ENCODE data around the gene ARHGAP21. TPM values are rescaled to one million over a fixed set of nuclear protein-coding genes. Genes with fewer than 3 reads are reported as not detected.

The ARHGAP21 gene
- total RNA-seq, 1 donor from 2014 or later, result 100 TPM

DNA sequence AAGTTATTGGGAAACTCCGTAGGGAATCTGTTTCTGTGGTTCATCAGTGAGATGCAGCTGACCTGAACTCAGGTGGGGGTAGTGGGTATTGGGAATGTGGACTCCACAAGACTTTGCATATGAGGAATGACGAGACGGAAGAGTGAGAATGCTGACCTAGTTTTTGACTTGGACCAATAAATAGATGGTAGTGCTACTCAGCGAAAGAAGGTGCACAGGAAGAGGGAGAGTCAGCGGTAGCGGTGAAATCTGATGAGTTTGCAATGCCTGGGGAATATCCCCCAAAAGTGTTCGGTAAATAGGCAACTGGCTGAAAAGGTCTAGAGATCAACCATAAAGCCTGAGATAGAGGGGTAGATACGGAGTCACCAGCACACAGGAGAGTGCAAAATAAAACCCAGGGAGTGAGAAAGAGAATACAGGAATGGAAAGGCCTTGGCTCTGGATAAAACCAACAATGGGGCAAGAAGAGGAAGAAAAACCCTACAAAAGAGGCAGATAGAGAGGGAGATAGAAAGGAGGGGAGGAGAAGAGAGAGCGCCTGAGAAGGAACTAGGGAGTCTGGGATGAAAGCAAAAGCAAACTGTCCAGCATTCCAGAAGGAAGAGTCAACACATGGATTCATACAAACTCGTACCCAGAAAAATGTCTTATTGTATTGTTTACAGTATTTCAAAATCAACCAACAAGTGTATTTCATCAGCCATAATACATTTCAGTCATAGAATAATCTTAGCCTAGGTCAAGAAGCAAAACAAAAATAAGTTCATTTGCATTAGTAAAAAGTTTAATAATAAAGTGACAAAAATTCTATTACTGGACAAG is 5.4 kb downstream of the ARHGAP21 start:
- peaks cover 5% of the 10 kb centered on the region for H3K36me3 Mint-ChIP-seq (ENCODE audit: low read depth, unreplicated experiment)
- H3K9me3 Mint-ChIP-seq (ENCODE audit: unreplicated experiment), result no peaks in the 10 kb centered on the region
- TF ChIP-seq, protein P1, sequence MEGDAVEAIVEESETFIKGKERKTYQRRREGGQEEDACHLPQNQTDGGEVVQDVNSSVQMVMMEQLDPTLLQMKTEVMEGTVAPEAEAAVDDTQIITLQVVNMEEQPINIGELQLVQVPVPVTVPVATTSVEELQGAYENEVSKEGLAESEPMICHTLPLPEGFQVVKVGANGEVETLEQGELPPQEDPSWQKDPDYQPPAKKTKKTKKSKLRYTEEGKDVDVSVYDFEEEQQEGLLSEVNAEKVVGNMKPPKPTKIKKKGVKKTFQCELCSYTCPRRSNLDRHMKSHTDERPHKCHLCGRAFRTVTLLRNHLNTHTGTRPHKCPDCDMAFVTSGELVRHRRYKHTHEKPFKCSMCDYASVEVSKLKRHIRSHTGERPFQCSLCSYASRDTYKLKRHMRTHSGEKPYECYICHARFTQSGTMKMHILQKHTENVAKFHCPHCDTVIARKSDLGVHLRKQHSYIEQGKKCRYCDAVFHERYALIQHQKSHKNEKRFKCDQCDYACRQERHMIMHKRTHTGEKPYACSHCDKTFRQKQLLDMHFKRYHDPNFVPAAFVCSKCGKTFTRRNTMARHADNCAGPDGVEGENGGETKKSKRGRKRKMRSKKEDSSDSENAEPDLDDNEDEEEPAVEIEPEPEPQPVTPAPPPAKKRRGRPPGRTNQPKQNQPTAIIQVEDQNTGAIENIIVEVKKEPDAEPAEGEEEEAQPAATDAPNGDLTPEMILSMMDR (IDR thresholded peaks at IDR 0.05; ENCODE audit: unreplicated experiment), result no peak
- H3K27ac Mint-ChIP-seq (ENCODE audit: unreplicated experiment), result no peak overlapping the region
- H3K27me3 Mint-ChIP-seq (ENCODE audit: unreplicated experiment), result peaks cover 3% of the 10 kb centered on the region
- DNase-seq (ENCODE audit: low spot score), result no peak
- peaks cover 21% of the 10 kb centered on the region for H3K4me1 Mint-ChIP-seq (ENCODE audit: unreplicated experiment)
- H3K4me3 Mint-ChIP-seq (ENCODE audit: unreplicated experiment), result no peak overlapping the region

DNA sequence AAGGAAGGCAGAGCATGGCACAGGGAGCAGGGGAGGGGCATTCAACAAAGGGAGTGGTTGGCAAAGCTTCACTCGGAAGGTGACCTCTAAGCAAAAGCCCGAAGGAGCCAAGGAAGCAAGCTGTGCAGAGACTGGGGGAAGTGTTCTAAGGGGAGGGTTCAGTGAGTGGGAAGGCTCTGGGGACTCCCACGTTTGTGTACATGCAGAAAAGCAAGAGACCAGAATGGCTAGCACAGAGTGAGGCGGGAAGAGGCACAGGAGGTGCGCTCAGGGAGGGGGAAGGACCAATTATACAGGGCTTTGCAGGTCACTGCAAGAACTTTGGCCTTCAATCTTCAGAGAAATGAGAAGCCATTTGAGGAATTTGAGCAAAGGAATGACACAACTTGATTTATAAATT is 7.4 kb downstream of the ARHGAP21 start:
- Mint-ChIP-seq H3K9me3 (ENCODE audit: unreplicated experiment) (no peaks in the 10 kb centered on the region), H3K27ac (ENCODE audit: unreplicated experiment) (no peak overlapping the region), H3K4me3 (ENCODE audit: unreplicated experiment) (no peak overlapping the region), H3K27me3 (ENCODE audit: unreplicated experiment) (no peaks in the 10 kb centered on the region), H3K4me1 (ENCODE audit: unreplicated experiment) (peaks cover 14% of the 10 kb centered on the region), H3K36me3 (ENCODE audit: low read depth, unreplicated experiment) (peaks cover 5% of the 10 kb centered on the region)
- TF ChIP-seq, protein P1 (IDR thresholded peaks at IDR 0.05; ENCODE audit: unreplicated experiment), result no peak
- DNase-seq (ENCODE audit: low spot score), result no peak

DNA sequence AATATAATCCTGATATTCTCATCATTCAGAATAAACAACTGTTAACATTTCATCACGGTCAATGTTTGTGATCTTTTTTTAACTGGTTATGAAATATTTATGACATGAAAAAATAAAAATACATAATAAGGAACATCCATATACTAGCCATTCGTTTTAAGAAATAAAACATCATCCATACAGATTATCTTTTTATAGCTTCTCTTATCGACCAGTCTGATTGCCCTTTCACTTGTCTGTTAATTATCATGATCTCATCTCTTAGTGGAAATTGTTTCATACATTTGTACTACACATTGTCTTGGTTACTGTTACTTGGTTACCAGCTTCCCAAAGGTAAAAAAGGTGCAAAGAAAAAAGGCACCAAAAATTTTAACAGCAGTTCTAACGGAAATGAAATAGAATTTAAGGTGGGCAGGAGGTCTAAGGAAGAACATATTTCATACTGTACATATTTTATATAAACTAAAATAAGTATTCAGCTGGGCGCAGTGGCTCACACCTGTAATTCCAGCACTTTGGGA is 8.4 kb downstream of the ARHGAP21 start:
- TF ChIP-seq, protein P1 (IDR thresholded peaks at IDR 0.05; ENCODE audit: unreplicated experiment), result no peak
- no peaks in the 10 kb centered on the region for H3K36me3 Mint-ChIP-seq (ENCODE audit: low read depth, unreplicated experiment)
- no peak overlapping the region for H3K27ac Mint-ChIP-seq (ENCODE audit: unreplicated experiment)
- H3K9me3 Mint-ChIP-seq (ENCODE audit: unreplicated experiment), result no peaks in the 10 kb centered on the region
- no peak for DNase-seq (ENCODE audit: low spot score)
- no peaks in the 10 kb centered on the region for H3K27me3 Mint-ChIP-seq (ENCODE audit: unreplicated experiment)
- H3K4me3 Mint-ChIP-seq (ENCODE audit: unreplicated experiment), result no peak overlapping the region
- peaks cover 7% of the 10 kb centered on the region for H3K4me1 Mint-ChIP-seq (ENCODE audit: unreplicated experiment)

DNA sequence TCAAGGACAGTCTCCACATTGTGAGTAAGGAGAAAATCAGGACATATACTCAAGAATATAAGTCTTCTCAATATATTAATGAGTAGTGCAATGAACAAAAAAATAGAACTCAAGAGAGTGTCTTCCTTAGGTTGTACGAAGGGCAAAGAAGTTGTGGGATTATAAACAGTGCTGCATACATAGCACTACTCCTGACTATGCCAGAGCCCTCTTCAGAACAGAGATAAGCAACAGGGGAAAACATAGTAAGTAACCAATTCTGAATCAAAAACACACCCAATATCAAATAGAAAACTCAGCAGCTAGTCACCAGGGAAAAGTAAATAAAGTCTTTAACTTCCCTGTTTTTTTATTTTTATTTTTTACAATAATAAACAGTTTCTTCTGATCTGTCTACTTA is 10.6 kb downstream of the ARHGAP21 start:
- Mint-ChIP-seq H3K9me3 (ENCODE audit: unreplicated experiment) (no peaks in the 10 kb centered on the region), H3K27me3 (ENCODE audit: unreplicated experiment) (no peaks in the 10 kb centered on the region), H3K36me3 (ENCODE audit: low read depth, unreplicated experiment) (no peaks in the 10 kb centered on the region), H3K4me3 (ENCODE audit: unreplicated experiment) (no peak overlapping the region), H3K4me1 (ENCODE audit: unreplicated experiment) (no peaks in the 10 kb centered on the region), H3K27ac (ENCODE audit: unreplicated experiment) (no peak overlapping the region)
- TF ChIP-seq, protein P1 (IDR thresholded peaks at IDR 0.05; ENCODE audit: unreplicated experiment), result no peak
- no peak for DNase-seq (ENCODE audit: low spot score)

DNA sequence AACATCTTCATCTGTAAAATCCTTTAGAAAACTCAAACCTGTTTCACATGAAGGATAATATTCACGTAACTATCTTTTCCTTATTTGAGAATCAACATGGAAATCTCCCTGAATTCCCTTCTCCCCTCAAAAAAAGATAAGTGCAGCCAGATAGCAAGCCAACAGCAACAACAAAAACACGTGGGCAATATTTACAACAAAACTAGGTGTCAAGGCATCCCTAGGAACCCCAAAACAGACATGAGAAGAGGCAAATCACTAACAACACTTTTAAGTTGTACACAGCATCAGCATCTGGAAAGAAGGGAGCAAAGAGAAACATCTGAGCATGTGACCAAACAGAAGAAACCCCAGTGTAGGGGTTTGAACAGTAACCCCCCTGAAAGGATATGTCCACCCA is 12.2 kb downstream of the ARHGAP21 start:
- H3K4me3 Mint-ChIP-seq (ENCODE audit: unreplicated experiment), result no peak overlapping the region
- TF ChIP-seq, protein P1 (IDR thresholded peaks at IDR 0.05; ENCODE audit: unreplicated experiment), result no peak
- H3K36me3 Mint-ChIP-seq (ENCODE audit: low read depth, unreplicated experiment), result no peaks in the 10 kb centered on the region
- no peaks in the 10 kb centered on the region for H3K4me1 Mint-ChIP-seq (ENCODE audit: unreplicated experiment)
- H3K27me3 Mint-ChIP-seq (ENCODE audit: unreplicated experiment), result no peaks in the 10 kb centered on the region
- no peak for DNase-seq (ENCODE audit: low spot score)
- H3K27ac Mint-ChIP-seq (ENCODE audit: unreplicated experiment), result no peak overlapping the region
- no peaks in the 10 kb centered on the region for H3K9me3 Mint-ChIP-seq (ENCODE audit: unreplicated experiment)

Measured in endothelial cell (in vitro differentiated cells).